Muscle of leg (tissue), 11 donors: ENCODE results near the gene CEPT1. TPM values are rescaled to one million over a fixed set of nuclear protein-coding genes. Genes with fewer than 3 reads are reported as not detected.
"Not testable (repeated sequence)": the region's sequence is repeated elsewhere in the genome, so short reads cannot be mapped to it uniquely, and the experiment has no call there.

Experiments used
- DNase-seq: peaks from one replicate; pipeline ENCODE4 v3.0.0; 2013
- H3K27ac ChIP-seq: one replicate; pipeline ENCODE4 v1.5.1; 2013; ENCODE audit warnings: mild to moderate bottlenecking, low read length, control low read depth
- H3K27me3 ChIP-seq: one replicate; pipeline ENCODE4 v1.6.1; 2013; ENCODE audit warnings: low read length; ENCODE audit not compliant: control insufficient read depth, insufficient read depth
- H3K36me3 ChIP-seq: one replicate; pipeline ENCODE4 v1.6.1; 2013; ENCODE audit warnings: low read length; ENCODE audit not compliant: control insufficient read depth, insufficient read depth
- H3K4me1 ChIP-seq: one replicate; pipeline ENCODE4 v1.6.1; 2013; ENCODE audit warnings: low read length; ENCODE audit not compliant: control insufficient read depth, insufficient read depth
- H3K4me3 ChIP-seq: one replicate; pipeline ENCODE4 v1.5.1; 2013; ENCODE audit warnings: low read length, control low read depth
- H3K9me3 ChIP-seq: replicated peaks from 2 replicates; pipeline ENCODE4 v1.6.1; 2013; ENCODE audit warnings: low read depth, low read length; ENCODE audit not compliant: control insufficient read depth
- WGBS: methylation state at CpG from one replicate; pipeline ENCODE4 v1.1.5; 2013; ENCODE audit warnings: missing lambda C conversion rate; ENCODE audit not compliant: insufficient coverage; 5-methylcytosine and 5-hydroxymethylcytosine counted together
- polyA plus RNA-seq, 8 donors: library from polyadenylated mRNA; unstranded; fragments of 120-200 nt; gene quantifications; one replicate each; pipeline versions ENCODE4 v1.2.1 to v1.2.3, GENCODE V29; 2013; ENCODE audit warnings: inconsistent platforms in 1 of 8, low replicate concordance in 1 of 8; ENCODE audit not compliant: insufficient read length in 8 of 8, insufficient read depth in 1 of 8
- total RNA-seq: library from RNA; stranded (reverse); fragments of 120-200 nt; gene quantifications from one replicate; pipeline ENCODE4 v1.2.4, GENCODE V29; 2013

Gene CEPT1
- total and polyA plus RNA-seq, 9 donors = 17.7 to 26.2 (median 24.4) TPM

DNA sequence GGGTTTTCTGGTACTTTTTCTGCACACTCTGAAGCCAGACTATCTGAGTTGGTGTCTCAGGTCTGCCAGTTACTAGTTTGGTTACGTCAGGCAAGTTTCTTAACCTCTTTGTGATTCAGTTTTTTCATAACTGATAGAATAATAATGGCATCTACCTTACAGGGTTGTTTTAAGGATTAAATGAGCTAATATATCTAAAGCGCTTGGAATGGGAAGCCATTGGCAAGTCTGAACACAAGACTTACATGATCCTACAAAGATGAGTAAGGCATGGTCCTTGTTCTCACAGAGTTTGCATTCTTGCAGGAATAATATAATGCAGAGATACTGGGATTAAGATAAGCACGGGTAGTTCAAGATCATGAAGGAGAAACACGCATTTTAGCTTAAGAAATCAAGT is 69.6 kb downstream of the CEPT1 start:
- no peak overlapping the region for H3K27ac ChIP-seq
- no peaks in the 10 kb centered on the region for H3K36me3 ChIP-seq
- DNase-seq = no peak
- peaks cover 19% of the 10 kb centered on the region for H3K27me3 ChIP-seq
- peaks cover 2% of the 10 kb centered on the region for H3K4me1 ChIP-seq
- H3K4me3 ChIP-seq = no peak overlapping the region
- no peaks in the 10 kb centered on the region for H3K9me3 ChIP-seq
- WGBS = no CpG with 5 or more reads among the region's 4 CpGs

DNA sequence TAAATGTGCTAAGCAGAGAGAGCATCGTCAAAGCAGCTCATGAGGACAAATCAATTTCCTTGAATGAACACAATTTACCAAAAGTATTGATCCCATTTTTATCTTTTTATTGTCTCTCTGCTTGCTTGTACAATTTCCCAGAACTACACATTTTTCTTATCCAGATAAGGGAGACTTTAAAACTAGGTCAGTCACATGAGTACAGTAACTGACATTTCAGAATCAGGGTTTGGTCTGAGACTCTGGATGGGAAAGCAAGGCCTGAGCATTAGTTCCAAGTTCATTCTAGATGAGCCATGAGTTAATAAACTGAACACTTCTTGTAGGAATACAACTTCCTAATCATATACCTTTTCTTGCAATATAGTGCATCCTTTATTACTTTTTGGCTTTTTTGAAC is 71.9 kb downstream of the CEPT1 start:
- Histone ChIP-seq H3K36me3 (no peaks in the 10 kb centered on the region), H3K27ac (no peak overlapping the region), H3K4me3 (no peak overlapping the region), H3K9me3 (no peaks in the 10 kb centered on the region), H3K4me1 (no peaks in the 10 kb centered on the region), H3K27me3 (peaks cover 6% of the 10 kb centered on the region)
- WGBS = 100% methylated on average over 1 of the region's 1 CpG
- DNase-seq = no peak

DNA sequence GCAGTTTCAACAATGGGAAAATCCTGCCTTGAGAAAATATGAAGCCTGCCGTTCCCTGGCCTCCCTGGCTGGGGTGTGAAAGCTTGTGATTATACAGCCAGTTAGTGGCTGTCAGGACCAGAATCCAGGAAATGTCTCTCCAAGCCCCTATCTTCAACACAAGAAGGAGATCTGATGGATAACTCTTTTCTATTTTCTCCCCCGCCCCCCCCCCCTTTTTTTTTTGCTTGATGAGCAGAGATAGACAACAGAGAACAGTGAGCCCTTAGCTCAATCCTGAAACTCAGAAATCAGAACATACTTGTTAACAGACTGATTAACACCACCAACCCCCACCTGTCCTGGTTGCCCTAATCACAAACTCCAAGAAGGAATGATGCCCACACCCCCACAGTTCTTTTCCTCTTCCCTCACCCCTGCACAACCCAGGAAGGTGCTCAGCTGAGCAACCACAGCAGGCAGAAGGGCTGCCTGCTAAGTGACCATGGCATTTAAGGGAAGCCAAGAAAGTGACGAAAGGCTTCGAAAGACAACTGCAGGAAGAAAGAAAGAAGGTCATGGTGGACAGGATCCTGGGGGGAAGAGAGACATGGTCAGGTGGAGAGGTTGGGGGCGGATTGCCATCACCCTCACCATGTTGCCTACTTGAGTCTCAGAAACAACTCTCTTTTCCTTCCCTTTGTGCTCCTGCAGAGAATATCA is 72.8 kb downstream of the CEPT1 start:
- no CpG with 5 or more reads among the region's 5 CpGs for WGBS
- Histone ChIP-seq H3K27ac (no peak overlapping the region), H3K4me1 (no peaks in the 10 kb centered on the region), H3K27me3 (peaks cover 6% of the 10 kb centered on the region), H3K36me3 (no peaks in the 10 kb centered on the region), H3K9me3 (no peaks in the 10 kb centered on the region), H3K4me3 (no peak overlapping the region)
- DNase-seq = no peak

DNA sequence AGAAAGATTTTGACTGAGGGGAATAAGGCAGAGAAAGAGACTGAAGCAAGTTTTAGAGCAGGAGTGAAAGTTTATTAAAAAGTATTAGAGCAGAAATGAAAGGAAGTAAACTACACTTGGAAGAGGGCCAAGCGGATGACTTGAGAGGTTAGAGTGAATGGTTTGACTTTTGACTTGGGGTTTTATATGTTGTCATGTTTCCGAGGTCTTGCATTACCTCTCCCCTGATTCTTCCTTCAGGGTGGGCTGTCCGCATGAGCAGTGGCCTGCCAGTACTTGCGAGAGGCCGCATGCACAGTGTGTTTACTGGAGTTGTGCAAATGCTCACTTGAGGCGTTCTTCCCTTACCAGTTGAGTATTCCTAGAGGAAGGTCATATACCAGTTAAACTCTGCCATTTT is 73.4 kb downstream of the CEPT1 start:
- peaks cover 6% of the 10 kb centered on the region for H3K27me3 ChIP-seq
- H3K4me3 ChIP-seq = no peak overlapping the region
- H3K36me3 ChIP-seq = no peaks in the 10 kb centered on the region
- no peak for DNase-seq
- H3K9me3 ChIP-seq = no peaks in the 10 kb centered on the region
- H3K27ac ChIP-seq = no peak overlapping the region
- WGBS = 92% methylated on average over 5 of the region's 6 CpGs
- no peaks in the 10 kb centered on the region for H3K4me1 ChIP-seq

DNA sequence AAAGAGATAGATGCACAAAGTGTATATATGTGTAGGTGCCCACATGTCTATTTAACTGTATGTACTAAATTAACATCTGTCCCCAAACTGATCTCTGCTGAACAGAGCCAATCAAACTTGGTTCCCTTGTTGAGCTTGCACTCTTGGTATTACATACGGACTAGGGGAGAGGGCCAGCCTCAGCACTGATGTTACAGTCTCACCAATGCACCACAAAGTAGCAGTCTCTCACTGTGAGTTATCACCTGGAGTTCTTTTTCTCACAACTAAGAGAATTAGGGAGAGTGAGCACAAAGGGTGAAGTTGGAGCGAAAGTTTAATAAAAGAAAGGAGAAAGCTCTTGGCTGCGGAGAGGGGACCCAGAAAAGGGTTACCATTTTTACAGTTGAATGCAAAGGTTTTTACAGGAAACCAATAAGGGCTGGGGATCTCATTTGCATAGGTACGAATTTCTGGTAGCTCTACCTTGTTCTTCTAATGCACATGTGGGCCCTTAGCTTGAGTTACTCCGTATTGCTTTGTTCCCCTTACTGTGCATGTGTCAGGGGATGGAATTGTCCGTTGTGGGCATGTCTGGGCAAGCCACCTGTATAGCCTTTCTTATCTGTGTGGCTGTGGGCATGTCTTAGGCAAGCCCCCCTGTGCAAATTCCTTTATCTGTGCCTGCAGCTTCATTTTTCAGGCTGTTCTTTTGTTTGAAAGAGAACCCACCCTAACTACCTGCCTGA is 74.2 kb downstream of the CEPT1 start:
- no peaks in the 10 kb centered on the region for H3K36me3 ChIP-seq
- H3K4me1 ChIP-seq = no peaks in the 10 kb centered on the region
- no peak for DNase-seq
- no peak overlapping the region for H3K4me3 ChIP-seq
- H3K9me3 ChIP-seq = no peaks in the 10 kb centered on the region
- 100% methylated on average over 2 of the region's 6 CpGs for WGBS
- H3K27me3 ChIP-seq = peaks cover 2% of the 10 kb centered on the region
- no peak overlapping the region for H3K27ac ChIP-seq

DNA sequence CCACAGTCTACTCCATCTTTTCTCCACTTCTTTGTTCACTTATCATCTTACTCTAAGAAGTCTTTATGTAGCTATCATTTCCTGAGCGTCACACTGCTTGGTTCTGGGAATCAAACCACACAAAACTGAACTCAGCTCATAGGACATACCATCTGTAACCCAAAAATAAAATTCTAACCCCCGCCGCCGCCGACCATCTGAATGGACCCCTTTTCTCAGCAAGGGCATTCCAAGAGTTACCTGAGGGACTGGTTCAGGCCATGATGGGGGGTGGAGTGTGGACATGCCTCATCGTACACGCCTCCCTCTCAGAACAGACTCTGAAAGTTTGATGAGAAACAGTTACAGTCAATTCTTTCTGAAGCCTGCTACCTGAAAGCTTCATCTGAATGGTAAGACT is 74.9 kb downstream of the CEPT1 start:
- Histone ChIP-seq H3K4me3 (no peak overlapping the region), H3K36me3 (no peaks in the 10 kb centered on the region), H3K4me1 (no peaks in the 10 kb centered on the region), H3K9me3 (no peaks in the 10 kb centered on the region), H3K27ac (no peak overlapping the region), H3K27me3 (peaks cover 2% of the 10 kb centered on the region)
- WGBS = 79% methylated on average over 5 of the region's 7 CpGs
- DNase-seq = no peak

DNA sequence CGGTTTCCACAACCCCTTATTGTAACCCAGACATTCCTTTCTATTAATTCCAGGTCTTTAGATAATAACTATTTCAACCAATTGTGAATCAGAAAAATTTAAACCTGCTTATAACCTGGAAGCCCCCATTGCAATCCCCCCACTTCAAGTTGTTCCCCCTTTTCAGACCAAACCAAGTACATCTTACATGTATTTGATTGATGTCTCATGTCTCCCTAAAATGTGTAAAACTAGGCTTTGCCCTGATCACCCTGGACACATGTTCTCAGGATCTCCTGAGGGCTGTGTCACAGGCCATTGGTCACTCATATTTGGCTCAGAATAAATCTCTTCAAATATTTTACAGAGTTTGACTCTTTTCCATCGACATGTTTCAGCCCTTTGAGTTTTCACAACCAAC is 75.3 kb downstream of the CEPT1 start:
- DNase-seq, H3K4me1 ChIP-seq, H3K9me3 ChIP-seq, H3K27me3 ChIP-seq, H3K4me3 ChIP-seq, H3K27ac ChIP-seq, H3K36me3 ChIP-seq: not testable (repeated sequence)
- no CpG with 5 or more reads among the region's 2 CpGs for WGBS

DNA sequence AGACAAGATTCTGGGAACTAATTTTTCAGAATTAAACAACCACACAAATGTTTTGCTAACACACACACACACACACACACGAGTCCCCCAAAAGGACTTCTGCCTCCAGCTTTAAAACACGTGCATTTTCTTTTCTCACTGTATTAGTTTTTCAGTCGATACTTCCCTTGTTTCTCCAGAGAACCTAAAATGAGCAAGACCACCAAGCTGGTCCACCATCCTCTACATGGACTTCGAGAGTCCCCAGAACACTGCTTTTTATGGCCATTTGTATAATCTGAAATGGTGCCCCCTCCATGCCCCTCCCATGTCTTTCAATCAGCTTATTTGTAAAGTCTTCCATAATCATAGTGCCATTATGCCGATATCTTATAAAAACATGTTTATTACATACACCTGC is 76.7 kb downstream of the CEPT1 start:
- WGBS = 75% methylated on average over 3 of the region's 5 CpGs
- no peaks in the 10 kb centered on the region for H3K9me3 ChIP-seq
- H3K4me3 ChIP-seq = no peak overlapping the region
- H3K27me3 ChIP-seq = no peaks in the 10 kb centered on the region
- no peak overlapping the region for H3K27ac ChIP-seq
- no peak for DNase-seq
- H3K36me3 ChIP-seq = no peaks in the 10 kb centered on the region
- H3K4me1 ChIP-seq = no peaks in the 10 kb centered on the region

DNA sequence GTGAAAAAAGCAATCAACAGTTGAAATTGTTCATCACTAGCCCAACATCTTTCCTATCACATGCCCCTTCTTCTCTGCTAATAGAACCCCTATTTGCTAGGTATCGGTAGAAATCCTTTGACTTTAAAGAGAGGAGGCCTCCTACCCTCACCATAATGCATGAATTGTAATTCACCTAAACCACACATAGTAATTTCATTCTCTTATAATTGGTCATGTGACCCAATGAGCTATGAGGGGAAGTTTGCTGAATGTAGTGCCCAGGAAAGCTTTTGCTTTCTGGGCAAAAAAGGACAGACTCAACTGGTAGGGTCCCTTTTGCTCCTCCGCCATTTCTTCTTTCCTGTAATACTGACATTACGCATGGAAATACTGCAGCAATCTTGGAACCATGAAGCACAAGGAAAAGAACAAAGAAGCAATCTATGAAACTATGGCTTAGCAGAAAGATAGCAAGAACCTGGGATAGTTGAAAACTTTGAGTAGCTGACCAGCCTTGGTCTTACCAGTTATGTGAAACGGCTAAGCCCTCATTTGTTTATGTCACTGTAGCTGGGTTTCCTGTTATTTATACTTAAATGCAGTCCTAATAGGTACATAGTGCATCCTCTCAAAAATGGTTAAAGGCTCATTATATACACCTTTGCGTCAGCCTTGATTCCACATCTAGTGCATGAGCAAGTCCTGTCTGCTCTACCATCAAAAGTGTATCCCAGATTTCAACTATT is 77.3 kb downstream of the CEPT1 start:
- DNase-seq = no peak
- no peak overlapping the region for H3K27ac ChIP-seq
- no peaks in the 10 kb centered on the region for H3K4me1 ChIP-seq
- H3K27me3 ChIP-seq = no peaks in the 10 kb centered on the region
- WGBS = 100% methylated on average over 2 of the region's 5 CpGs
- H3K9me3 ChIP-seq = no peaks in the 10 kb centered on the region
- no peak overlapping the region for H3K4me3 ChIP-seq
- no peaks in the 10 kb centered on the region for H3K36me3 ChIP-seq
